Transverse colon (tissue), 4 donors: ENCODE measurements around the gene PRIMPOL. TPM values are rescaled to one million over a fixed set of nuclear protein-coding genes. Genes with fewer than 3 reads are reported as not detected.

Experiments
- DNase-seq: peaks from one replicate; pipeline ENCODE4 v3.0.0-alpha.2; 2019
- H3K27ac ChIP-seq, 4 donors: fragments of 200-600 bp; sonication (generic); 2 replicates each; pipeline ENCODE4 v1.5.1; 2016 to 2018; ENCODE audit warnings: inconsistent platforms in 4 of 4
- H3K27me3 ChIP-seq: fragments of 200-600 bp; sonication (generic); 2 replicates; pipeline ENCODE4 v1.5.1; 2017; ENCODE audit warnings: inconsistent platforms
- H3K36me3 ChIP-seq, 4 donors: fragments of 200-600 bp; sonication (generic); 2 replicates each; pipeline ENCODE4 v1.5.1; 2017 to 2019; ENCODE audit warnings: inconsistent platforms in 4 of 4
- H3K4me1 ChIP-seq, 4 donors: fragments of 200-600 bp; sonication (generic); 2 replicates each; pipeline ENCODE4 v1.5.1; 2017 to 2020; ENCODE audit warnings: inconsistent platforms in 4 of 4
- H3K4me3 ChIP-seq, 4 donors: fragments of 200-600 bp; sonication (generic); 1 replicate in 1 of 4; 2 replicates in 3 of 4; pipeline versions ENCODE4 v1.5.1 to v1.6.1; 2017 to 2019; ENCODE audit warnings: inconsistent platforms in 4 of 4
- H3K9me3 ChIP-seq, 2 donors: fragments of 200-600 bp; sonication (generic); 2 replicates each; pipeline ENCODE4 v1.5.1; 2017 to 2019; ENCODE audit warnings: inconsistent platforms in 2 of 2
- EP300 ChIP-seq: sonication (generic); formaldehyde crosslinking; IDR thresholded peaks from one replicate; pipeline ENCODE4 v1.6.1; 2017; ENCODE audit warnings: antibody characterized with exemption, low read depth
- POLR2A ChIP-seq: fragments of 450-650 bp; IDR thresholded peaks from one replicate; pipeline ENCODE4 v1.6.1; 2016; ENCODE audit warnings: antibody characterized with exemption, mild to moderate bottlenecking, moderate library complexity
- POLR2AphosphoS5 ChIP-seq, 3 donors: sonication (generic); formaldehyde crosslinking; IDR thresholded peaks; one replicate each; pipeline ENCODE4 v1.6.1; 2016; ENCODE audit warnings: antibody characterized with exemption in 3 of 3
- WGBS, 2 donors: methylation state at CpG; one replicate each; pipeline ENCODE4 v1.1.5; 2018; ENCODE audit warnings: low coverage in 1 of 2; 5-methylcytosine and 5-hydroxymethylcytosine counted together
- in situ Hi-C, 4 donors: fragments of 200-750 bp; cut with MboI; loops; one replicate each; pipeline versions ENCODE4 v1.15.0 to v1.15.1; 2017; ENCODE audit warnings: low sequenced_read_pairs in 3 of 4, low pct_ligation_motif_present in 1 of 4, low pct_unique_long_range_greater_than_20kb in 1 of 4
- intact Hi-C: fragments of 100-400 bp; cut with DNase I; formaldehyde crosslinking; loops from one replicate; pipeline ENCODE4 v1.15.1; 2023; ENCODE audit warnings: low total_unique reads
- total RNA-seq, 4 donors: library from RNA; depleted of rRNA; stranded (reverse); fragments of >200 nt; gene quantifications; one replicate each; pipeline ENCODE4 v1.1.0, GENCODE V29; 2016
- TF ChIP-seq, protein P1 (sequence below), 5 experiments: fragments of 200-600 bp in 3 of 5; fragments of 450-650 bp in 2 of 5; sonication (generic) in 3 of 5; IDR thresholded peaks; 1 replicate in 2 of 5; 2 replicates in 3 of 5; pipeline ENCODE4 v1.5.1; 2016 to 2017; ENCODE audit warnings: antibody characterized with exemption in 5 of 5, inconsistent platforms in 3 of 5, mild to moderate bottlenecking in 2 of 5, moderate library complexity in 1 of 5

Gene PRIMPOL
- total RNA-seq, 4 donors from 2014 or later = 19.7 to 28.1 (median 24.6) TPM; not detected in 1

DNA sequence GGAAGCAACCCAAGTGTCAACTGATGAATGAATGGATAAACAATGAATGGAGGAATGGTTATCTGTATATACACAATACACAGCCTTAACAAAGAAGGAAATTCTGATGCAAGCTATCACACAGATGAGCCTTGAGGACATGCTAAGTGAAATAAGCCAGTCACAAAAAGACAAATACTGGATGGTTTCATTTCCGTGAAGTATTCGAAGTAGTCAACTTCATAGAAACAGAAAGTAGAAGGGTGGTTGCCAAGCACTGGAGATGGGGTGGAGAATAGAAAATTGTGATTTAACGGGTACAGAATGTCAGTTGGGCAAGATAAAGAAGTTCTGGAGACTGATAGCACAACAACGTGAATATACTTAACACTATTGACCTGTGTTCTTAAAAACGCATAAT, 56.2 kb downstream of the PRIMPOL start:
- in situ Hi-C loops = no loop called here
- DNase-seq = no peak
- no peaks in the 10 kb centered on the region for H3K9me3 ChIP-seq

DNA sequence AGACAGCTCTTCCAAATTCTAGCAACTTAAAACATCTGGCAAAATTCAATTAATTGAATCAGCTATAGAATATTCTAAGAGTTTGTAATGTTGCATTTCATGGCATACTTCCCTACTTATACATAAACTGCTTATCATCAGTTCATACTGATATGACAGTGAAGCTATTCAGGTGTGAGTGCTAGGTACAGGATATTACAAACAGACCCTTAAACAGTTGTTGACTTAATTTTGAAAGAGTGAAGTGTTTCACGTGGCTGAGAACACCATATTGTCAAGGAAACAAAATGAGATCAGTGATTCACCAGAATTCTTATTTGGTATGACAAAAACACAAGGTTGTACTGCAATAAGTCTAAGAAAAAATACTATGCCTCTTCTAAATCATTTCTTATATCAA, 56.9 kb downstream of the PRIMPOL start:
- Histone ChIP-seq H3K4me1 (no peaks in the 10 kb centered on the region), H3K27ac (no peak overlapping the region), H3K36me3 (no peaks in the 10 kb centered on the region), H3K9me3 (no peaks in the 10 kb centered on the region), H3K27me3 (no peaks in the 10 kb centered on the region), H3K4me3 (no peak overlapping the region)
- intact Hi-C loops = no loop called here
- no peak for TF ChIP-seq POLR2AphosphoS5 (IDR thresholded peaks at IDR 0.05)
- 67 to 73% methylated on average over 1 of the region's 1 CpG for WGBS, 2 donors
- in situ Hi-C loops = no loop called here
- no peak for DNase-seq

More for the DNA sequence above, 56.2 kb downstream of the PRIMPOL start:
- 83 to 88% methylated on average over 5 of the region's 5 CpGs for WGBS, 2 donors
- no peak overlapping the region for H3K27ac ChIP-seq
- intact Hi-C loops = no loop called here
- no peaks in the 10 kb centered on the region for H3K36me3 ChIP-seq
- no peak overlapping the region for H3K4me3 ChIP-seq
- no peaks in the 10 kb centered on the region for H3K4me1 ChIP-seq
- no peak for TF ChIP-seq EP300
- no peak for TF ChIP-seq POLR2AphosphoS5 (IDR thresholded peaks at IDR 0.05)
- TF ChIP-seq POLR2A = no peak
- TF ChIP-seq, protein P1, sequence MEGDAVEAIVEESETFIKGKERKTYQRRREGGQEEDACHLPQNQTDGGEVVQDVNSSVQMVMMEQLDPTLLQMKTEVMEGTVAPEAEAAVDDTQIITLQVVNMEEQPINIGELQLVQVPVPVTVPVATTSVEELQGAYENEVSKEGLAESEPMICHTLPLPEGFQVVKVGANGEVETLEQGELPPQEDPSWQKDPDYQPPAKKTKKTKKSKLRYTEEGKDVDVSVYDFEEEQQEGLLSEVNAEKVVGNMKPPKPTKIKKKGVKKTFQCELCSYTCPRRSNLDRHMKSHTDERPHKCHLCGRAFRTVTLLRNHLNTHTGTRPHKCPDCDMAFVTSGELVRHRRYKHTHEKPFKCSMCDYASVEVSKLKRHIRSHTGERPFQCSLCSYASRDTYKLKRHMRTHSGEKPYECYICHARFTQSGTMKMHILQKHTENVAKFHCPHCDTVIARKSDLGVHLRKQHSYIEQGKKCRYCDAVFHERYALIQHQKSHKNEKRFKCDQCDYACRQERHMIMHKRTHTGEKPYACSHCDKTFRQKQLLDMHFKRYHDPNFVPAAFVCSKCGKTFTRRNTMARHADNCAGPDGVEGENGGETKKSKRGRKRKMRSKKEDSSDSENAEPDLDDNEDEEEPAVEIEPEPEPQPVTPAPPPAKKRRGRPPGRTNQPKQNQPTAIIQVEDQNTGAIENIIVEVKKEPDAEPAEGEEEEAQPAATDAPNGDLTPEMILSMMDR (IDR thresholded peaks at IDR 0.05) = no peak
- H3K27me3 ChIP-seq = no peaks in the 10 kb centered on the region

DNA sequence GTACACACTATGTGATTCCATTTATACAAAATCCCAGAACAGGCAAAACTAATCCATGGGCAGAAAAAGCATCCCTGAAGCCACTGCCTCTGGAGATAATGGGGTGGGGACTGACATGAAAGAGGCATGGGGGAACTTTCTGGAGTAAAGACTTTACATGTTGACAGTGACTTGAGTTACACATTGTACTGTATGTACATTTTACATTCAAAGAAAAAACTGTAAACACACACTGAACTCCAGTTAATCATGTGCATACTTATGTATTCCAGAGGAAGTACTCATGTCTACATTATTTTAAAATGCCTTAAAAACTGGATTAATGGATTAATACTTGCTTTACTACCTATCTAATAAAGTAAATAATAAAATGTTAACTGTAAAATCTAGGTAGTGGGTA, 62.8 kb downstream of the PRIMPOL start:
- no peak overlapping the region for H3K27ac ChIP-seq
- H3K4me3 ChIP-seq = no peak overlapping the region
- in situ Hi-C loops (no loop called here), intact Hi-C loops (no loop called here)
- DNase-seq = no peak
- no peaks in the 10 kb centered on the region for H3K27me3 ChIP-seq
- no peaks in the 10 kb centered on the region for H3K9me3 ChIP-seq
- no peaks in the 10 kb centered on the region for H3K4me1 ChIP-seq
- no peaks in the 10 kb centered on the region for H3K36me3 ChIP-seq
- no peak for TF ChIP-seq EP300
- TF ChIP-seq POLR2A = no peak
- TF ChIP-seq POLR2AphosphoS5 (IDR thresholded peaks at IDR 0.05) = no peak
- TF ChIP-seq, protein P1 (IDR thresholded peaks at IDR 0.05) = no peak

- WGBS, 2 donors = 50% methylated on average over 2 of the region's 2 CpGs; no CpG with 5 or more reads in 1 of the 2 donors
- in situ Hi-C loops (no loop called here), intact Hi-C loops (no loop called here)
- no peaks in the 10 kb centered on the region for H3K9me3 ChIP-seq
- H3K4me1 ChIP-seq = no peaks in the 10 kb centered on the region
- H3K4me3 ChIP-seq = no peak overlapping the region
- no peaks in the 10 kb centered on the region for H3K27me3 ChIP-seq
- no peak for DNase-seq
- no peak overlapping the region for H3K27ac ChIP-seq
- H3K36me3 ChIP-seq = no peaks in the 10 kb centered on the region
- TF ChIP-seq, protein P1 (IDR thresholded peaks at IDR 0.05) = no peak
- no peak for TF ChIP-seq POLR2AphosphoS5 (IDR thresholded peaks at IDR 0.05)
These were observed 64.3 kb downstream of the PRIMPOL start for GRCh38 chr4:184713887-184714286.

DNA sequence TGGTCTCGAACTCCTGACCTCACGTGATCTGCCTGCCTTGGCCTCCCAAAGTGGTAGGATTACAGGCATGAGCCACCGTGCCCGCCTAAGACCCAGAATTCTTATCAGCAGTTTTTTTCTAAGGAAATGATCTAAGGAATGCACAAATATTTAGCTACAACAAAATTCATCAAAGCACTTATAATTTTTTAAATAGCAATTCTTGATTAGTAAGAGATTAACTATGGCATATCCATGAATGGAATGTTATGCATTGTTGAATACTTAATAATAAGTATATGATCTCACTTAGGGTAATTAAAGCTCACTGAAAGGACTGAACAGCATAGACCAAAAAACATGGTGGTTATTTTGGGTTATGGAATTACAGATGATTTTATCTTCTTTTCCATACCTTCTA, 66.0 kb downstream of the PRIMPOL start:
- 98% methylated on average over 4 of the region's 4 CpGs; no CpG with 5 or more reads in 1 of the 2 donors for WGBS, 2 donors
- no peaks in the 10 kb centered on the region for H3K4me1 ChIP-seq
- H3K27ac ChIP-seq = no peak overlapping the region
- no peak overlapping the region for H3K4me3 ChIP-seq
- in situ Hi-C loops (no loop called here), intact Hi-C loops (no loop called here)
- H3K9me3 ChIP-seq = no peaks in the 10 kb centered on the region
- no peak for DNase-seq
- no peaks in the 10 kb centered on the region for H3K27me3 ChIP-seq
- TF ChIP-seq, protein P1 (IDR thresholded peaks at IDR 0.05) = no peak
- no peak for TF ChIP-seq EP300
- H3K36me3 ChIP-seq = no peaks in the 10 kb centered on the region
